ENCODE measurements around the gene HDAC7.

The HDAC7 gene

GRCh38 chr12:47798382-47798948 lies 21.2 kb downstream of the HDAC7 start:
- TF ChIP-seq ZFX (IDR thresholded peaks at IDR 0.05; ENCODE audit: borderline replicate concordance), result no peak
- TF ChIP-seq CTCF (IDR thresholded peaks at IDR 0.05), result no peak
- no peak overlapping the region for H3K27ac ChIP-seq

- TF ChIP-seq ZFX (IDR thresholded peaks at IDR 0.05; ENCODE audit: borderline replicate concordance) (no peak), CTCF (IDR thresholded peaks at IDR 0.05) (peak; percentile 42)
- no peak overlapping the region for H3K27ac ChIP-seq
Observed at GRCh38 chr12:47797441-47797840, 22.3 kb downstream of the HDAC7 start.

- no peak overlapping the region for H3K27ac ChIP-seq
- TF ChIP-seq CTCF (IDR thresholded peaks at IDR 0.05) (no peak), ZFX (IDR thresholded peaks at IDR 0.05; ENCODE audit: borderline replicate concordance) (no peak)
Observed at GRCh38 chr12:47795814-47796411, 23.8 kb downstream of the HDAC7 start.

- TF ChIP-seq ZFX (IDR thresholded peaks at IDR 0.05; ENCODE audit: borderline replicate concordance), result no peak
- TF ChIP-seq CTCF (IDR thresholded peaks at IDR 0.05), result no peak
- H3K27ac ChIP-seq, result no peak overlapping the region
Observed at GRCh38 chr12:47795121-47795813, 24.4 kb downstream of the HDAC7 start.

GRCh38 chr12:47794679-47795078 lies 25.0 kb downstream of the HDAC7 start:
- no peak overlapping the region for H3K27ac ChIP-seq
- TF ChIP-seq ZFX (IDR thresholded peaks at IDR 0.05; ENCODE audit: borderline replicate concordance) (no peak), CTCF (IDR thresholded peaks at IDR 0.05) (no peak)

GRCh38 chr12:47793015-47793681 lies 26.6 kb downstream of the HDAC7 start:
- H3K27ac ChIP-seq, result no peak overlapping the region
- TF ChIP-seq ZFX (IDR thresholded peaks at IDR 0.05; ENCODE audit: borderline replicate concordance) (no peak), CTCF (IDR thresholded peaks at IDR 0.05) (no peak)
